Activated CD4-positive, CD25-positive, alpha-beta regulatory T cell treated with anti-CD3 and anti-CD28 coated beads, Interleukin-2, amount 50 U/mL, for 72 hours (primary cell): ENCODE measurements around the gene SNAP23.
A peak's percentile ranks its signal among the peaks of the same experiment; 100 is the strongest.
"Not testable (repeated sequence)": the region's sequence is repeated elsewhere in the genome, so short reads cannot be mapped to it uniquely, and the experiment has no call there.

ENCODE experiments used
- DNase-seq: peaks from one replicate; pipeline ENCODE4 v3.0.0; 2021

SNAP23 gene

DNA sequence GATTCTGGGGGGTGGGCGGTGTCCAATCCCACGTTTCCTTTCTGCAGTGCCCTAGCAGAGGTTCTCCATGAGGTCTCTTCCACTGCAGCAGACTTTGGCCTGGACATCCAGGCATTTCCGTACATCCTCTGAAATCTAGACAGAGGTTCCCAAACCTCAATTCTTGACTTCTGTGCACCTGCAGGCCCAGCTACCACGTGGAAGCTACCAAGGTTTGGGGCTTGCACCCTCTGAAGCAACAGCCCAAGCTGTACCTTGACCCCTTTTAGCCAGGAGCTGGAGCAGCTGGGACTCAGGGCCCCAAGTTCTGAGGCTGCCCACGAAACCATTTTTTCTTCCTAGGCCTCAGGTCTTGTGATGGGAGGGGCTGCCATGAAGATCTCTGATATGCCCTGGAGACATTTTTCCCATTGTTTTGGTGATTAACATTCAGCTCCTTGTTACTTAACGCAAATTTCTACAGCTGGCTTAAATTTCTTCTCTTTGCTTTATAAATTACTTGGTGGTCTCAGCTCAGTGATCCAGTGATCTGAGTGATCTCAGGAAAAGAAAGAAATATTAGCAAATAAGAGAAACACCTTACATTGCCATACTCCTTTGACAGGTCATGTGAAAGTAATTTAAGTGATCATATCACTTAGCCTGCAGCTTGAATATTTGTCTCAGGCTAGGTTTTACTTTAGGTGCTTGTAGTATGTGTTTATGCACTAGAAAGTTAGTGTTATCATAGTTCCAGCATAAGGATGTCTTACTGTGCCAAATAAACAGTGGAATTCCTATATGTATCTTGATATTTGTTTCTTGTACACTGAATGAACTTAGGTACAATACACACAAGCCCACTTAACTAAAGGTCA is 3.0 kb downstream of the SNAP23 start:
- DNase-seq, result no peak

DNA sequence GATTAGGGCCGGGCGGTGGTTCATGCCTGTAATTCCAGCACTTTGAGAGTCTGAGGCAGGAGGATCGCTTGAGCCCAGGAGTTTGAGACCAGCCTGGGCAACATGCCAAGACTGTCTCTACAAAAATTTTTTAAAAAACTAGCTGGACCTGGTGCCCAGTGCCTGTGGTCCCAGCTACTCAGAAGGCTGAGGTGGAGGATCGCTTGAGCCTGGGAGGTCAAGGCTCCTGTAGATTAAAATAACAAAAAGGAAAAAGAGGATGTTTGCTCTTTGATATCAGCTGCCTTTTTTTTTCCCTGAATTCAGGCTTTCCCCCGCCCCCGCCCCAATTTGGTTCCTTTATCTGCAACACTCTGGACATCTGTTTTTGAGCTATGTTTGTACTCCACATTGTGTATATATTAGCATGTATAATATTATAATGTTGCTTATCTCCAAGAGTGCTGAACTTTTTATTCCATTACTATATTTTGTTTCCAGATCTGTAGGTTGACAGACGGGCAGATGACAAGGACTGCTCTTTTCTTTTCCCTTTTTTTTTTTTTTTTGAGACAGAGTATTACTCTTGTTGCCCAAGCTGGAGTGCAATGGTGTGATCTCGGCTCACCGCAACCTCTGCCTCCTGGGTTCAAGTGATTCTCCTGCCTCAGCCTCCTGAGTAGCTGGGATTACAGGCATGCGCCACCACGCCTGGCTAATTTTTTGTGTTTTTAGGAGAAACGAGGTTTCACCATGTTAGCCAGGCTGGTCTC is 4.6 kb downstream of the SNAP23 start:
- DNase-seq, result no peak

DNA sequence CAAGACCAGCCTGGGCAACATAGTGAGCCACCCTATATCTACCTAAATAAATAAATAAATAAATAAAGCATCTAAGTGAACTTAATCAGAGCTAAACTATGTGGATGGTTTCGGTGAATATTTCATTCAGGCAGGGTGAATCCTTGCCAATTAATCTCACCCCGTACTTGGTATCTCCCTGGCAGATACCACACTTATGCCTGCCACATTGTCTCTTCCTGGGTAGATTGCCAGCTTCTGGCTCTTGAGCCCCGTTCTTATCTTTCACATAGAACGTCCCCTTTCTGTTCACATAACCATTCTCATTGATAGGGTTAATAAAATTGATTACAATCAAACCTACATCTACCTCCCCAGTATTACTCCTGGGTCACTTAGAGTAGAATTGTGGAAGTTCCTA is 7.0 kb downstream of the SNAP23 start:
- DNase-seq, result no peak

DNA sequence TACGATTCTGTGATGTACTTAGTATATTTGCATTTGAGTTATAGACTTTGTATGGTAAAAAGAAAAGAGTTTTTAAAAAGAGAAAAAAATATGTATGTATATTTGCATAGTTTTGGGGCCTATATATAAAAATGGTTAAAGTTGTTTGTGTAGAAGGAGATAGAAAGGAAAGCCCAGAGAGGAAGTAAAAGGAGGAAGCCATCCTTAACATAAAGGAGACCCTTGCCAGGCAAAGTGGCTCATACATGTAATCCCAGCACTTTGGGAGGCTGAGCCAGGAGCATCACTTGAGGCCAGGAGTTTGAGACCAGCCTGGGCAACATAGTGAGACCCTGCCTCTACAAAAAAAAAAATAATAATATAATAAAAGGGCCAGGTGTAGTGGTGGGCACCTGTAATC is 8.4 kb downstream of the SNAP23 start:
- no peak for DNase-seq

DNA sequence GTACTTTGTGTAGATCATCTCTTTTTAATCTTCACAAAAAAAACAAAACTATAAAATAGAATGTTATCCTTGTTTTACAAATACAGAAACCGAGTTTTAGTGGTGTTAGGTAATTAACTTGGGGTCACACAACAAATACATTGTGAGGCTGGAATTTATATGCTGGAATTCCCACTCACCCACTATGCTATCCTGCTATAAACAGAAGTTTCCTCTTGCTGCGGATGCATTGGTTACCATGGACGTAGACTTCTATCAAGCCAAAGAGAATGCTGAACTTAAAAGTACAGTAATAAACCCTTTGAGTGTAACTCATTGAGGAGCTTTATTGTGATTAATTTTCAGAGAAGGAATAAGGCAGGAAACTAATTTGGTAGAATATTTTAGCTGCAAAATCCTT is 9.2 kb downstream of the SNAP23 start:
- DNase-seq, result no peak

DNA sequence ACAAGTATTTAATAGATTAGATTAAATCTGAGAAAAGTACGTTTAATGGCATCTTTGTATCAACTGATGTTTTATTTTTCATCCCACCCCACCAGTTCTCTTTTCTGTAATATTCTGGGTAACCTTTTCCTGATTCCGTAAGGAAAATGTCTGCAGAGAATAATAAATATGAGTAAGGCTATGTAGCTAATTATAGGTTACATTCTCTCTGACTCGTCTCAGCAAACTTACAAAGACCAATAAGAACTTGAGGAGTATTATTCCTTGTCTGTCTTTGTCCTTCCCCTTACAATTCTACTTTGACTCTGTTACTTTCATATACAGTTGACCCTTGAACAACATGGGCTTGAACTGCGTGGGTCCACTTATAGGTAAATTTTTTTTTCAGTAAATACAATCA is 12.1 kb downstream of the SNAP23 start:
- no peak for DNase-seq

DNA sequence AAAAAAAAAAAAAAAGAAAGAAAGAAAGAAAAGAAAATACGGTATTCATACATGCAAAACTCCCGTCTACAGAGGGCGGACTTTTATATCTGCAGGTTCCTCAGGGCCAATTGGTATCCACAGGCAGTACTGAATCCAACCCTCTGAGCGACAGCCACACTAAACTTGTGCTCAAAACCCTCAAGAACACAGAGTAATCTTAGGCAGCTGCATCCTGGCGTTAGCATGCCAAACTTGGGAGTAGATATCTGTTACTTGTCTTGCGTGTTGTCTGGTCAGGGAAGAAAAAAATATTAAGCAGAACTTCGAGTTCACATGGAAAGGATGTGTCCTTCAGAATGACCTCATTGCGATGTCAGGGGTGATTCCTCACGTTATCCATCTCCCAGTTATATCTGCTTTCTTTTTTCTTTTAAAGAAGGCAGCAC is 12.8 kb downstream of the SNAP23 start:
- no peak for DNase-seq

DNA sequence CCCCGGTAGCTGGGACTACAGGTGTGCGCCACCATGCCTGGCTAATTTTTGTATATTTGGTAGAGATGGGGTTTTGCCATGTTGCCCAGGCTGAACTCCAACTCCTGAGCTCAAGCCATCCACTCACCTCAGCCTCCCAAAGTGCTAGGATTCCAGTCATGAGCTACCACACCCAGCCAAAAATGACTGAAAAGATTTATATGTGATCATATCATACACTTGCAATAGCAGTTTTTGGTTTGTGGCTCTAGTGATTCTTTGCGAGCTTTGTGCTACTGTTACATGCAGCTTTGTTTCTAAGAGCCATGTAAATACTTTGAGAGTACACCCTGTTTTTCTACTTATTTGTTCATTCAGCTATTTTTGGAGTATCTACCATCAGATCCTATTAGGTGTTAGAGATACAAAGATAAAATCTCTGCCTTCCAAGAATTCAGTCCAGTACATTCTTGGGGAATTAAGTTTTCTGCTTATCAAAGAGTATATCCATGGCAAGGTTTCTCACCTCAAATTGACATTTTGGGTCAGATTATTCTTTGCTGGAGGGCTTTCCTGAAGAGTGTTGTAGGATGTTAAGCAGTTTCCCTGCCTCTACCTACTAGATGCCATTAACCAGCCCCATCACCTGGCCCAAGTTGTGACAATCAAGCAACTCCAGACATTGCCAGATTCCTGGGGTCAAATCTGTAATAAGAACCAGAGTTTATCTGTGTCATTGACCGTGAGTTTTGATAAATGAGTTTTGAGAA is 15.0 kb downstream of the SNAP23 start:
- DNase-seq, result no peak

DNA sequence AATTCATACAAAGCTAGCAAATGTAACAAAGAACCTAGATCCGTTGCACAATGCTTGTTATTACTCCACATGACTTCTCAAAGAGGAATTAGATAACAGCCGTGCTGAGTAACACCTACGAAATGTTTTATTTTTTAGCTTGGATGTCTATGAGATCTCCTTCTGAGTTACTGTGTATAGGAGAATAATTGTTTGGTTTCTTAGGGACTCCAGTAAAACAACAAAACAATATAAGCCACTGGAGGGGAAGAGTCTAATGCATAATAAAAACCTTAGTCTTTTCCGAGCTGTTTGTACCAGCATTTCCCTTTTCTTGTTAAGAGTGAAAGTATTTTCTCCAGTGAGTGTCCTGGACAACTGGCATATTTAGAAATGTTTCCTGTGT is 15.6 kb downstream of the SNAP23 start:
- no peak for DNase-seq

DNA sequence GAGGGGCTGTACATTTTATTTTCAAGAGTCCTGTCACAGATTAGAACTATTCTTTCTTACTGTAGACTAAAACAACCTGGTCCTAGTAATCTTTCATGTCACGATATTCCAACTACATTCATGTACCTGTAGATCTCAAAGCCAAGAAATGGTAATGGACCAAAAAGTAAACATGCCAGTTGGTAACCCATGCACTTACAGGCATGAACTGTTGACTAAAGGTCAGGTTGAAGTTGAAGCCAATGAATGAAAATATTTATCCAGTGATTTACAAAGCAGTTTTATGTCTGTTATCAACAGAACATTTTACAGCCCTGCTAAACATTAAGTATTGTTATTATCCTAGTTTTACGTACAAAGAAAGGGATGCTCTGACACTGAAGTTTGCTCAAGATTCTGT is 27.9 kb downstream of the SNAP23 start:
- no peak for DNase-seq

DNA sequence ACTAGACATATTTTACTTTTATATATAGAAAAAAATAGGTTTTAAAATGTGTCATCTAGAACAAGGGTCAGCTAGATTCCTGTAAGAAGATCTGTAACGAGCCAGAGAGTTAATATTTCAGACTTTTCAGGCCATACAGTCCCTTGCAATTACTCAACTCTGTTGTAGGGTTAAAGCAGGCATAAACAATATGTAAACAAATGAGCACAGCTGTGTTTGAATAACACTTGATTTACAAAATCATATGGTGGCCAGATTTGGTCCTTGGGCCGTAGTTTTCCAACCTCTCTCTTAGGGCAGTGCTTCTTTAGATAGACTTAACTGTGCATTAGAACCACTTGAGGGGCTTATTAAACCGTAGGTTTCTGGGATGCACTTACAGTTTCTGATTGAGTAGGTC is 33.5 kb downstream of the SNAP23 start:
- no peak for DNase-seq

DNA sequence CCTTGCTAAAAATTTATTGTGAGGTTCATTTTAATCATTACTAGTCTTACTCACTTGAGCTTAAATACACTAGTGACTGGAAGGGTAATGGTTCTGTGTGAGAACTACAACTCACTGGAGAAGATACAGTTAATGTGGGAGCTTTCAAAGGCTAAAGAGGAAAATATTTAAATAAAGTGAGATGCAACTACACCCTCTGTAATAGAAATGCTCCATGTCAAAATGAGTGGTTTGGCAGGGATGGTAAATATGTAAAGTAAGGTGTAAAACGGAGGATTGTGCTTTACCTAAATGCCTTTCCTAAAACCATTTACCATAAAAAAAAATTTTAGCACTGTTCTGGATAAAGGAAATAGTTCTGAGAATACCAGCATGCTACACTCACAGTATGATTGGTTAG is 37.8 kb downstream of the SNAP23 start:
- no peak for DNase-seq

DNA sequence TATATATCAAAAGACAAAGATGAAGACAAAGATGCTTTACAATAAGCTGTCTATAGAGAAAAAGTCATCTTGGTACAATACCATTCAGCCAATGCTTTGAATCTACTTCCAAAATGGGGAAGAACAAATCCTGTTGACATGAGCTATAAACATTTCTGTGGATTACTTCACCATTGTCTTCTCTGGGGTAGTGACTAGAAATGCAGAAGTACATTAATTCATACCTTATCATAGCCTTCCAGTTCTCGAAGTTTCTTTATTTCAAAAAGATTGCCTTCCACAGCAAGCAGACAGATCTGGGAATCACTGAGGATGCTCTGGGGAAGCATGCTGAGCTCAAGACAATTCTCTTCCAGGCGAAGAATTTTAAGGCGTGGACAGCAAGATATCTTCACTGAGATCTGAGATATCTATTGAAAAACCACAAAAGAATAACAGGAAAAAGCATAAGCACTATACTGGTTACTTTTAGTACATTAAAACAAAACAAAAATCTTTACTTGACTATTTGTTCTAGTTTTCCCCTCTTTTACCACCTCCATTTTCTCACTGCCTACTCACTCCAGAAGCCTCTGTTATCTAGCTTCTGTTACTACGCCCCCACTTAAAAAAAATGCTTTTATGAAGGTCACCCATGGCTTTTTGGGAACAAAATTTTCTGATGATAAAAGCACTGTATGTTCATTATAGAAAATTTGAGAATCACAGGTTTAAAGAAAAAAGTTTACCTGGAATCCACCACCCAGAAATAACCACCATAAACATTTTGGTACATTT is 49.6 kb downstream of the SNAP23 start:
- no peak for DNase-seq

DNA sequence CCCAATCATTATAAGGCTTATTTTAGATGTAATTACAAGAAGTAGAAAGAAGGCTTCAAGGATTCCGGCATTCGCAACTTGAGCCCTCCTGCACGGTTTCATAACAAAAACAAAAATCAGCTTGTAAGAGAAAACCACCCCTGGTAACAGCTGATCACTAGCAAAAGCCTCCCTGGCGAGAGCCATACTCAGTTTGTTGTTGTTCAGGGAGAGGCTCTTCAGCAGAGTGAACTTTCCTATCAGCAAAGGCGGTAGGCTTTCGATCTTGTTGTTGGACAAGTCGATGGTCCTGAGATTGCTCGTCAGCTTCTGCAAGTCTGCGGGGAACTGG is 52.4 kb downstream of the SNAP23 start:
- no peak for DNase-seq

DNA sequence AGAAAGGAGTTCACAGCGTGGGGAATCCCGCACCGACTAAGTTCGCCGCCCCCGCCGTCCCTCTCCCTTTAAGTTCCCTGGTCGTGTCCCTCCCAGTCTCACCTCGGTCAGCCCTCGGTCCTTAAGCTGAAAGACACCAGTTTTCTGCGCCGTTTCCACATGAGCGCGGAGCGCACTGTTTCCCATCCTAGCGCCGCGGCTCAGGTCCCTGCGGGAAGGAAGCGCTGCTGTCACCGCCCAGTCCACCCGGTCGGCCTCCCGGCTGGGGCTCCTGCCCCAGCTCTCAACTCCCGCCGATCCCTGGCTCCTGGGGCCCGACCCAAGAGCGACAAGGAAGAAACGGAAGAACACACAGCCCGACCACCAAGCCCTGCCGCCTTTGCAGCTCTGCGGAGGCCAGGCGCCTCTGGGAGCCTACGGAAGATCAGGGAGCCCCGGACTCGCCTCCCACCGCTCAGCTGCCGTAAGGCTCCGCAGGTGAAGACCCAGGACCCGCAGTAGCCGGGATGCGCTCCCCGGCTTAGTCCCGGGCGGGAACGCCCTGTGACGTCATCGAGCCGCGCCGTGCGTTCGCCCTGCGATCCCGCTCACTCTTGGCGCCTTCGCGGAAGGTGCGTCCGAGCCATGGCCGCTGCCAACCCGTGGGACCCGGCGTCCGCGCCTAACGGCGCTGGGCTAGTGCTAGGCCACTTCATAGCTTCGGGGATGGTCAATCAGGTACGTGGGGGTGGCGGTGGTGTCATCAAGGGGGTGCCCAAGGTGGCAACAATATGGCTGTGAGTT is 53.0 kb downstream of the SNAP23 start, which contains the start of the genes HAUS2 and LRRC57:
Gene HAUS2, plus strand, starts transcription at position 590 of the 783 bp plus-strand sequence. Its CDS starts 35 bp downstream, at position 625.
Gene LRRC57, minus strand, starts transcription at position 545 of the 783 bp plus-strand sequence. Its CDS starts 359 bp downstream, at position 186.
- DNase-seq, result peak; percentile 90

DNA sequence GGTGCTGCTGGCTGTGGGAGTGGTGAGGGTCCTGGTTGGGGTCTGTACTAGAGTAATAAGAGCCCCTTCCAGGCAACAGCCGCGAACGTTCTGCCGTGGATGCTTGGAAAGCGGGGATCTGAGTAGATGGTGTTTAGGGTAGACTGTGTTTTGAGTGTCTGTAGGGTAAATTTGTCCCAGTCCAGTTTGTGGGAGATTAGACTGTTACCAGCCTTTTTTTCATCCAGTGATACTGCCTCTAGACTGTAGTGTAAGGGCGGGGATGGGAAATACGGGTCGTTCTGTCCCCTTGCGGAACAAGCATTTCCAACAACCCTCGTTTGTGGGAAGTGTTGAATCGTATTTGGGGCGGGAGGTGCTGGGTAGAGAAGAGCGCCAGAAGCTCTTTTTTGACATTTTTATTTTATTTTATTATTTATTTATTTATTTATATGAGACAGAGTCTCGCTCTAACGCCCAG is 53.6 kb downstream of the SNAP23 start:
- no peak for DNase-seq

DNA sequence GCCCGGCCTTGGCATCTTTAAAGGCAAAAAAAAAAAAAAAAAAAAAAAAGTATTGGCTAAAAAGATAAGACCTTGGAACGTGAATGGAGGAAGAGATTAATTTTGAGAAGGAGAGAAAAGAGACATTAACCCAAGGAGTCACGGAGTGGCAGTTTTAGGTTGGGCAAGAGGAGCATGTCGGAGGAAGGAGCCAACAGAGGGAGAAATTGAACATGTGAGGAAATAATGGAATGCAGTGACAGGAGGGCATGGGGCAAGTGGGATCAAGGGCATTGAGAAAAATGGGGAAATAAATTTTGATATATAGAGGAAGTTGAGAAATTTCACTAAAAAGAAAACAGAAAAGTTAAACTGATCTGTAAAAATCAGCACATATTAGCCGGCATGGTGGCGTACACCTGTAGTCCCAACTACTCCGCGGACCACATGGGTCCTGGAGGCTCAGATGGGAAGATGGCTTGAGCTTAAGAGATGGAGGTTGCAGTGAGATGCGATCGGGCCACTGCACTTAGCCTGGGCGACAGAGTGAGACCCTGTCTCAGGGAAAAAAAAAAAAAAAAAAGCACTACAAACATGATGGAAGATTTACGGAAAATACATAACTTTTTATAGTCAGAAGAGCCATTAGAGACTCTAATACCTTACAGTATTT is 54.4 kb downstream of the SNAP23 start:
- DNase-seq, result no peak

DNA sequence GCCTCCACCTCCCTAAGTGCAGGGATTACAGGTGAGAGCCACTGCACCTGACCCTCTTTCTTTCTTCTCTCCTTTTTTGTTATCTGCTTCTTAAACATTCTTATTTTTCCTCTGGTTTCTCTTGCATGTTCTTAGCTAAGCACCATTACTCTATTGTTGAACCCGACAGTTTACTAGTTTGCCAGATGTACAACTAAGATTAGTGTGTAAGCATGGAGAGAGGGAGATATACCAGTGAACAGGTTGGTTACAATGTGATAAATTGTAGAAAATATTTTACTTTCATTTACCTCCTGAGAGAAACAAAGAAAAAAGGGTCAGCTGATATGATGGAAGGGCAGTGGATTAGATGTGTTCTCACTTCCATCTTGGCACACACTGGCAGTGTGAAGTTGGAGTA is 58.1 kb downstream of the SNAP23 start:
- no peak for DNase-seq

DNA sequence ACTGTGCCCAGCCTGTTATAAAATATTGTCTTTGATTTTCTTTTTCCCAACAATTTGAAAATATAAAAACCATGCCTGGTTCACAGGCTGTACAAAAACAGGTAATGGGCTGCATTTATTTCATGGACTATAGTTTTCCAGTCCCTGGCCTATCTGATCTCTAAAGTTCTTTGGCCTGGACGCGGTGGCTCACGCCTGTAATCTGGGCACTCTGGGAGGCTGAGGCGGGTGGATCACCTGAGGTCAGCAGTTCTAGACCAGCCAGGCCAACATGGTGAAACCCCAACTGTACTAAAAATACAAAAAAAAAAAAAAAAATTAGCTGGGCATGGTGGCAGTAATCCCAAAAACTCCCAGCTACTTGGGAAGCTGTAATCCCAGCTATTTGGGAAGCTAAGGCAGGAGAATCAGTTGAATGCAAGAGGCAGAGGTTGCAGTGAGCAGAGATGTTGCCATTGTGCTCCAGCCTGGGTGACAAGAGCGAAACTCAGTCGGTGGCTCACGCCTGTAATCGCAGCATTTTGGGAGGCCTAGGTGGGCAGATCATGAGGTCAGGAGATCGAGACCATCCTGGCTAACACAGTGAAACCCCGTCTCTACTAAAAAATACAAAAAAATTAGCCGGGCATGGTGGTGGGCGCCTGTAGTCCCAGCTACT is 61.2 kb downstream of the SNAP23 start:
- not testable (repeated sequence) for DNase-seq

DNA sequence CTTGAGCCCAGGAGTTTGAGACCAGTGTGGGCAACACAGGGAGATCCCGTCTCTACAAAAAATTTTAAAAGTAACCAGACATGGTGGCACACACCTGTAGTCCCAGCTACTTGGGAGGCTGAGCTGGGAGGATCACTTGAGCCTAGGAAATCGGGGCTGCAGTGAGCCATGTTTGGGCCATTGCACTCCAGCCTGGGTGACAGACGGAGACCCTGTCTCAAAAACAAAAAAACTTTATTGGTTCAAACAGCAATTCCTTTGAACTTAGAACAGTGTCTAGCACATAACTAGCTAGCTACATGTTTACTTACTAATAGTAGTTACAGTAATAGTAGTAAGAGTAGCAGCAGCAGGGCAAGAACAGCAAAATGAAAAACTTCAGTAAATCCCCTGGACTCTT is 63.3 kb downstream of the SNAP23 start:
- no peak for DNase-seq
